GM18505 (cell line): ENCODE results near the gene UBE4B.

Experiments
- ATAC-seq: cut with Tn5 transposase; IDR thresholded peaks from one replicate; pipeline ENCODE4 v1.9.1; 2021; ENCODE audit not compliant: unreplicated experiment
- POLR2A ChIP-seq: IDR thresholded peaks from 4 replicates; pipeline ENCODE4 v1.6.1; 2011; ENCODE audit warnings: borderline replicate concordance; ENCODE audit not compliant: insufficient read depth, insufficient read length; ENCODE audit errors: extremely low read depth

UBE4B gene

DNA sequence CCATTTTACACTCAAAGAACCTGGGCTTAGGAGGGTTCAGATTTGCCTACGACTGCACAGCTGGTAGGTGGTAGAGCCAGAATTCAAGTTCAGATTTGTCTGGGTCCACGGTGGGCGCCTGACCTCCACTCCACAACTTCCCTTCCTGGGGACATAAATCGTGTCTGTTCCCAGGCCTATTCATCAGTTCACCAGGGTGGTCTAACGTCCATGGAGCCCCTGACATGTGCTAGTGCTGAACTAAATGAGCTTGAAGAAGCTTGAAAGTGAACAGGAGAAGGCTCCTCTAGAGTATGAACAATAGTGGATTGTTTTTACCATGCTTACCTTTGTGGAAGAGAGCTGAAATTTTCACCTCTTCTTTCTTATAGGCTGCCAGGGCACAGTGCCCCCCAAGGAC, 145.1 kb downstream of the UBE4B start:
- TF ChIP-seq POLR2A = no peak
- ATAC-seq = no peak

DNA sequence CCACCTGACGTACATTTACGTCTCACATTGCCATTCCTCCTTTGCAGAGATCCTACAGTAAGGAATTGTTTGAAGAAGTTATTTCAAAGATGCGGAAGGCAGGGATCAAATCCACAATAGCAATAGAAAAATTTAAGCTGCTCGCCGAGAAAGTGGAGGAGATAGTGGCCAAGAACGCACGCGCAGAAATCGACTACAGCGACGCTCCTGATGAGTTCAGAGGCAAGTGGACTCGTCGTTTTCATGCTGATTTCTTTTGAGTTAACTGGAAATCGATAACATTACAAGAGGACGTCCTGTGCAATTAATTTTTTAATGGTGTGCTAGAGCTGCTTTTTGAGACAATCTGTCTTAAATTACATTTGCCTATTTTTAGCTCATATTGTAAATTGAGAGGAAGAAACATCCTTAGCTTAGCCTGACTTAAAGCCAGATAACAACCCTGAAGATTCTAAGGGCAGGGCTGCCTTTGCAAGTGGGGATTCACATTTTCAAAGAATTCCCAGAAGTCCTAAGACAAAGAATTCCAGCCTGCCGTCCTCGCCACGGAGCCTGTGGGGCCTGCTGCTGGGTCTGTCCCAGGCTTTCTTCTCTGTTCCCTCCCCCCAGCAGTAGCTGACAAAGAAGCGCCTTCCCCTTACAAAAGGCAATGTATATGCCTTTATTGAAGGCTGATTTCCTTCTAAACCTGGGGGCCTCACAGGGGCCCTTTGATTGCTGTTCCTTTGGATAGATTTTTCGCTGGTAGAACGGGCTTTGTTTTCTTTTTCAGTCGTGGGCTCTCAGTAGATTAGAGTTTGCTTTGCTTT, 146.0 kb downstream of the UBE4B start:
- no peak for TF ChIP-seq POLR2A
- no peak for ATAC-seq

DNA sequence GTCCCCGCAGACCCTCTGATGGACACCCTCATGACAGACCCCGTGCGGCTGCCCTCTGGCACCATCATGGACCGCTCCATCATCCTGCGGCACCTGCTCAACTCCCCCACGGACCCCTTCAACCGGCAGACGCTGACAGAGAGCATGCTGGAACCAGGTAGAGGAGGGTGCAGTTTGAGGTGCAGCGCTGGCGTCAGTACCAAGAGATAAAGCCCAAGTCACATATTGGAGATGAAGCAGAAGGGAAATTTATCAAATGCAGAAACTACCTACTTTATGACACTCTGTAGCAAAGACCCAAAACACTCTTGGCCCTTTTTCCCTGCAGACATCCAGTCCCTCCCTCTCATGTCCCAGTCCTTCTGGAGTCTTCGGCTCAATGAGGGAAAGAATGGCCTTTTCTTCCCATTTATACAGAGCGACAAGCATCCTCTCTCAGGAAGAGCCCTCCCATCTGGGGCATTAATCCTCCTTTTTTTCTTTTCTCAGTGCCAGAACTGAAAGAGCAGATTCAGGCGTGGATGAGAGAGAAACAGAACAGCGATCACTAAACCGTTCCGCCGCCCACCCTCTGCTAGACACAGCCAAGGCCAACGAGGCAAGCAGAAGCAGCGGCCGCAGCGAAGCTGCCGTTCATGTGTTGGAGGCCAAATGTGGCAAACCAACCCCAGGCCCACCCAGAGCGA, 146.8 kb downstream of the UBE4B start:
- TF ChIP-seq POLR2A = no peak
- no peak for ATAC-seq

DNA sequence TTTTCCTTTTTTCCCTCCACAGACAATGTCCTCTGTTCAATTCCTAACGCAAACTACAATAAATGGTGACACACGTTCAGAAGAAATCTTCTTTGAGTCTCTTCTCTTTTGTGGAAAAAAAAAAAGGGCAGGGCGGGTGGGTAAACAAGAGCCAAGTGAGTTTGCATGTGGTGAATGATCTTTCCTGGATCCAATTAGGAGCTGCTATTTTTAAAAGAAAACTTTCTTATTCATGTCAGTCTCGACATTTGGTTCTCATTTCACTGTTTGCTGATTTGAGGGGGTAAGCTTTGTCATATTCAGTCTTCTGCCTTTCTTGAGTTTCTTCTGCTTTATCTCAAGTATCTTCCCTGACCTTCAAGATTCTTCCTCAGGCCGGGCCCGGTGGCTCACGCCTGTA, 148.4 kb downstream of the UBE4B start:
- no peak for ATAC-seq
- TF ChIP-seq POLR2A = no peak

DNA sequence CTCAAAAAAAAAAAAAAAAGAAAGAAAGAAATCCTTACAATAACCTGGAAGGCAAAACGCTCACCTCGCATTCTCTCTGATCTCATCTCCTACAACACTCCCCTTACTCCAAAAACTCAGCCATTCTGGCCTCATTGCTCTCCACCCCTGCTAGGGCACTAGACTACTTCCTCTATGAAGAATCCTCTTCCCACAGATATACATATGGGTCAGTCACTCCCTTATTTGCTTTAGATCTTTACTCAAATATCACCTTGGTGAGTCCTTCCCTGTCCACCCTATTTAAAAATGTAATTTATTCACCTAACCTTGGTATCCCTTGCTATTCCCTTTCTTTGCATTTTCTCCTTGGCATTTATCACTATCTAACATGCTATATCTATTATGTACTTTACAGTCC, 153.0 kb downstream of the UBE4B start:
- no peak for TF ChIP-seq POLR2A
- ATAC-seq = no peak

DNA sequence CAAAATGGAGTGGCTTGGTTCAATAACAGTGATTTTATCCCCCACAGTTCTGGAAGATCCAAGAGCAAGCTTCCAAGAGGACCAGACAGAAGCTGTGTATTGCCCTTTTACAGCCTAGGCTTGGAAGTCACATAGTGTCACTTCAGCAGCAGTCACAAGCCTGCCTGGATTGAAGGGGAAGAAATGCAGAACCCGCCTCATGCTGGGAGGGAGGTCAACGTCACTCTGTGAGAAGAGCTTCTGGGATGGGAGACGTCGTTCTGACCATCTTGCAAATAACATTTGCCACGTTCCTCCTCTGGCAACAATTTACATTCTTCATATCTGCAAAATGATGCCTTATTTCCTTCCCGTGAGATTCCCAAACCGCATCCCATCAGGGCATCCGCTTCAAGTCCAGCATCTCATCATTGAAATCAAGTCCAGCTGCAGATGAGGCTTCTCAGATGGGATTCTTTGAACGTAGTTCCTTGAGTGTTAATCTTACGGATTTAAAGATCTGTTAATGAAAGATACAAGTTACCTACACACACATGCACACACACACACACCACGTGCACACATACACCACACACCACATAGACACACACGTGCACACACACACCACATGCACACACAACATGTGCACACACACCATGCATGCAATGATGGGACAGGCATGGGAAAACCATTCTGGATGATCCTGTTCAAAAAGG, 153.7 kb downstream of the UBE4B start:
- no peak for TF ChIP-seq POLR2A

DNA sequence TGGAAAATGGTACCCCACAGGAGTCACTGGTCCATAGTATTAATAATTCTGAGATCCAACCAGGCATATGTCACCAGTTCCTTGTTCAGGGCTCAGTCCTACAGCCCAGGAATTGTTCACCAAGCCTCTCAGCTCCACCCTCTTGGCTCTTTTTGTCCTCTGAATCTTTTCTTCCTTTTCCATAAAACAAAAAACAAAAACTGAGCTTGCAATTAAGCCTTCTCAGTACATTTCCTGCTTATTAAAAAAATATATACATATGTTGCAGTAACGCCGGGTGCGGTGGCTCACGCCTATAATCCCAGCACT, 154.2 kb downstream of the UBE4B start:
- no peak for ATAC-seq
- TF ChIP-seq POLR2A = no peak

More for the DNA sequence above, 153.7 kb downstream of the UBE4B start:
- no peak for ATAC-seq

DNA sequence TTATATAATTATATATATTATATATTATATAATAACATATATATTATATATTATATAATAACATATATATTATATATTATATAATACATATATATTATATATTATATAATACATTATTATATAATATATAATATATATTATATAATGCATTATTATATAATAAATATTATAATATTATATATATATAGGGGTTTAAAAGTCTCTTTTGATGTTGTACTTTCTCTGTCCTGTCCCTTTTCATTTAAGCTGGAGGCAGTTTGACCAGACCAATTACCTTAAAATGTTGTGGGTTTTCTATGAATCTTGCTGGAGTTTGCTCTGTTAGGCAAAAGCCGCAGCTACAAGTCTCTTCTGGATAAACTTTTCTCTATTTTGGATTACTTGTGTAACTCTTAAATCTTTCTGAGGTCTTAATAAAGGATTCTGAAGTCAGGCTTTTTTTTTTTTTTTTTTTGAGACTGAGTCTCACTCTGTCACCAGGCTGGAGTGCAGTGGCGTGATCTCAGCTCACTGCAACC, 155.4 kb downstream of the UBE4B start:
- ATAC-seq = no peak
- no peak for TF ChIP-seq POLR2A

DNA sequence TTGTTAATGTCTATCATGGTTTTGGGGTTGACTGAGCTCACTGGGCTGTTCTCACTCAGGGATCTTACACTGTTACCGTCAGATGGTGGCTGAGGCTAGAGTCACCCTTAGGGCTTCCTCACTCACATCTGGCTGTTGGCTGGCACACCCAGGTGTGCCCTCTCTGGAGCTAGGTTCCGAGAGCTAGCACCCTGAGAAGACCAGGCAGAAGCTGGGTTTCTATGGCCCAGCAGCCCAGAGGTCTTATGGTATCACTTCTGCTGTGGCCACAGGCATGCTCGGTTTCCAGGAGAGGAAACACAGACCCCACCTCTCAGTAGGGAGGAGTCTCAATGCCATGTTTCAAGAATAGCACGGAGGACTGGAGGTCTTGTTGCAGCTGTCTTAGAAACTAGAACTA, 156.9 kb downstream of the UBE4B start:
- ATAC-seq = no peak

DNA sequence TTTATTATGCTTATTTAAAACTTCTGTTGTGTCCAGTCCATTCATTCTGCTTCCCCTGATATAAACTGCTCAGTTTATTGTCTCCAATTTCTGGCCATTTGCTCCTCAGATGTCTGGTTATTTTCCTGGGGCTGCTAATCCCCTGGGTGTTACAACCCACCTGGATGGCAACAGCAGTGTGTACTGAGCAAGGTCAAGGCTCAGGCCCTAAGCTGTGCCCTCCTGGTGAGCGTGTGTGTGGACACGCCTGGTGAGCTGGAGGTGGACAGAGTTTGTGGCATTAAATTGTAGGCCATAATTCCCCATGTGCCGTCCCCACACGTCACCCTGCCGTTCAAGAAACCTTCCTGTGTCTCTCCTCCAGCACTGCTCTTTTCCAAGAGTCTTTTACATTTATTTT, 159.5 kb downstream of the UBE4B start:
- ATAC-seq = no peak
- TF ChIP-seq POLR2A = no peak

More for the DNA sequence above, 156.9 kb downstream of the UBE4B start:
- TF ChIP-seq POLR2A = no peak

DNA sequence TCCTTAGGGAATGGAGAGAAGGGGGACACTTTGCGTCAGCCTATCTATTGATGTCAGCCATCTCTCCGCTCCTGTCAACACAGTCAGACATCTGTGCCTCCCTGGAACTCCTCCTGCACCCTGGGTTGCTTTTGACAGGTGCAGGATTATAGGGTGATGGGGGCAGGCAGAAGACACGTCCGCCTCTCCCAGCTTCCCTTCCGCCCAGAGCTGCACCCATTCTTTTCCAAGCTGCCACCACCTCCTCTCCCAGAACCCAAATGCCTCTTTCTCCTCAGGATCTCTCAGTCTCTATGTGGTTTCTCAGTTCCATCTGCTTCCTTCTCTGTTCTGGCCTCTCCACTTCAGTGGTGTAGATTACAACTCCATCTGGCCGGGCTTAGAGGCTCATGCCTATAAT, 160.5 kb downstream of the UBE4B start:
- no peak for ATAC-seq
- TF ChIP-seq POLR2A = no peak

DNA sequence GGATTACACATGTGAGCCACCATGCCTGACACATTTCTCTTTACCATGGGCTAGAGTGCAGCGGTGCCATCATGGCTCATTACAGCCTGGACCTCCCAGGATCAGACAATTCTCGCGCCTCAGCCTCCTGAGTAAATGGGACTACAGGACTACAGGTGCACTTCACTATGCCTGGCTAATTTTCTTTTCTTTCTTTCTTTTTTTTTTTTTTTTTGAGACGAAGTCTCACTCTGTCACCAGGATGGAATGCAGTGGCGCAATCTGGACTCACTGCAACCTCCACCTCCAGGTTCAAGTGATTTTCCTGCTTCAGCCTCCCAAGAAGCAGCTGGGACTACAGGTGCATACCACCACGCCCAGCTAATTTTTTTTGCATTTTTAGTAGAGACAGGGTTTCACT, 162.8 kb downstream of the UBE4B start:
- no peak for ATAC-seq
- no peak for TF ChIP-seq POLR2A

DNA sequence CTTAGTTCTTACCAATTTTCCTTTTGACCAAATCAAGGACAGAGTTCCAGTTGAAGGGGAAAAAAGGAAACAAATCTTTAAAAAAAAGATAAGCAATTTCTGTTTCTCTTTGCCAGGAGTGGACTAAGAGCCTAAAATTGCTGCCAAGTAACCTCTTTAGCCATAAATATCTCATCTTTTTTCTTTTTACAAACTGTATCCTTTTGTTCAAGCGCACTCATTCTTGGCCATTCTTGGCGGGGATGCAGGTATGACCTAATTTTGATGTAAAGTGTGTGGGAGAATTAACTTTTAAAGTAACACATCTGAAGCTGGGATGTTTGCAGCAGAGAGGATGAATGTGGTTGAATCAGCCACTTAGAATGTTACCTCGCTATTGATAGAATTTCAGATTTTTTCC, 164.2 kb downstream of the UBE4B start:
- TF ChIP-seq POLR2A = no peak
- ATAC-seq = no peak
